ENCODE measurements around the gene TANC1.

The TANC1 gene

DNA sequence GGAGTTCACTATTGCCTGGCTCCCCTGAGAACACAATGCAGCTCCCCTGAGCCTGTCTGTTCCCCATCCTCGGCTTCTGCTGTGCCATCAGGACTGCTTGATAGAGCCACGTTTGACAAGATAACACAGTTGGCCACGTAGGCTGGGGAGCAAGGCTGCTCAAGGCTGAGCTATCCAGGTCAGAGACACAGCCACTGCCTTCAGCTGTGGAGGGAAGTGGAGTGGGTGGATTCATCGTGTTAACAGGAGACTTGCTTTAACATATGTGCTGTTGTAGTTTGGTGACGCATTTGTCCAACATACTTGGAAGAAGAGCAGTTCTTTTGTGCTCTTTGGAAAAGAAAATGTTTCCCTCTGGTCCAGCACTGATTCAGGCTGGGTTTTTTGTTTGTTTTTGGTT, 249.2 kb downstream of the TANC1 start:
- Mint-ChIP-seq H3K4me1 (no peaks in the 10 kb centered on the region), H3K9me3 (no peaks in the 10 kb centered on the region), H3K4me3 (no peak overlapping the region), H3K27me3 (ENCODE audit: low read depth, poor library complexity) (no peaks in the 10 kb centered on the region), H3K36me3 (ENCODE audit: low read depth) (peaks cover 93% of the 10 kb centered on the region), H3K27ac (no peak overlapping the region)
- DNase-seq: no peak
- TF ChIP-seq, protein P1, sequence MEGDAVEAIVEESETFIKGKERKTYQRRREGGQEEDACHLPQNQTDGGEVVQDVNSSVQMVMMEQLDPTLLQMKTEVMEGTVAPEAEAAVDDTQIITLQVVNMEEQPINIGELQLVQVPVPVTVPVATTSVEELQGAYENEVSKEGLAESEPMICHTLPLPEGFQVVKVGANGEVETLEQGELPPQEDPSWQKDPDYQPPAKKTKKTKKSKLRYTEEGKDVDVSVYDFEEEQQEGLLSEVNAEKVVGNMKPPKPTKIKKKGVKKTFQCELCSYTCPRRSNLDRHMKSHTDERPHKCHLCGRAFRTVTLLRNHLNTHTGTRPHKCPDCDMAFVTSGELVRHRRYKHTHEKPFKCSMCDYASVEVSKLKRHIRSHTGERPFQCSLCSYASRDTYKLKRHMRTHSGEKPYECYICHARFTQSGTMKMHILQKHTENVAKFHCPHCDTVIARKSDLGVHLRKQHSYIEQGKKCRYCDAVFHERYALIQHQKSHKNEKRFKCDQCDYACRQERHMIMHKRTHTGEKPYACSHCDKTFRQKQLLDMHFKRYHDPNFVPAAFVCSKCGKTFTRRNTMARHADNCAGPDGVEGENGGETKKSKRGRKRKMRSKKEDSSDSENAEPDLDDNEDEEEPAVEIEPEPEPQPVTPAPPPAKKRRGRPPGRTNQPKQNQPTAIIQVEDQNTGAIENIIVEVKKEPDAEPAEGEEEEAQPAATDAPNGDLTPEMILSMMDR (IDR thresholded peaks at IDR 0.05): no peak

DNA sequence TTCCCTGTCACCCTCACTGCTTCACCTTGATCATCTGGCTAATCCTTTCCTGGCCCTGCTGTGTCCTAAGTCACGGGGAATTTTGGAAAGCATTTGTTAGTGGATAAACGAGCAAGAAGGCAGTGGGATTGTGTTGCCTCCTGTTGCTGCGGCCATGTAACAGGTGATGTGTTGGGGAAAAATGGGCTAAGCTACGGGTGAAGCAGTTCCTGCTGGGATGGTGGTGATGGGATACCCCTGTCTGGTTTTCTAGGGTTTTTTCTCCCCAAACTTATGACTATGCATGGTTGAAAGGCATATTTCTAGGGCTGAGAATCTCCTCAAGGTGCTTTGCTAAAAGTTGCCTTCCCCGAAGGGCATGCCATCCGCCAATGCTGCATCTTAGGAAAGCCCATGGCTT, 249.9 kb downstream of the TANC1 start:
- Mint-ChIP-seq H3K9me3 (no peaks in the 10 kb centered on the region), H3K27ac (no peak overlapping the region), H3K36me3 (ENCODE audit: low read depth) (peaks cover 90% of the 10 kb centered on the region), H3K4me3 (no peak overlapping the region), H3K4me1 (no peaks in the 10 kb centered on the region), H3K27me3 (ENCODE audit: low read depth, poor library complexity) (no peaks in the 10 kb centered on the region)
- TF ChIP-seq, protein P1 (IDR thresholded peaks at IDR 0.05): no peak
- DNase-seq: no peak

DNA sequence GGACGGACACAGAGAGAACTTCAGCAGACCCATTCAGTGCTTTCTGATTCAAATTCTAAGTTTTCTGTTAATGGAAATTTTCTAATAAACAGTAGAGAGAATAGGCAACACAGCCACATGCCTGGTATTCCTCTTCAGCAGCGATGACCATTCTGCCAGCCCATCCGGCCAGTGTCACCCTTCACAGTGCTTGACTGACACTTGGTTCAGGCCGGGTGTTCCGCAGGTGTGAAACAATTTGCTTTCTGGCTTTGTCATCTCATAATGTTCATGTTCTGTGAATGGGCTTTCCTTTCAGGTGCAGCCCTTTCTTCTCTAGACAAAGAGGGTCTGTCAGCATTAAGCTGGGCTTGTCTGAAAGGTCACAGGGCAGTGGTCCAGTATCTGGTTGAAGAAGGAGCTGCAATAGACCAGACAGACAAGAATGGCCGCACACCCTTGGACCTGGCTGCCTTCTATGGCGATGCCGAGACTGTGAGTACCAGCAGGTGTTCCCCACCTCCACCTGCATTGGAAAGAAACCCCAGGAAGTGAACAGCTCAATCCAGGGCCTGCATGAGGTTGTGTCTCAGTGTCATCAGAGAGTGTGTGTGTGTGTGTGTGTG, 251.1 kb downstream of the TANC1 start:
- Mint-ChIP-seq H3K36me3 (ENCODE audit: low read depth) (peaks cover 91% of the 10 kb centered on the region), H3K27me3 (ENCODE audit: low read depth, poor library complexity) (peaks cover 3% of the 10 kb centered on the region), H3K4me1 (peaks cover 4% of the 10 kb centered on the region), H3K9me3 (no peaks in the 10 kb centered on the region), H3K4me3 (no peak overlapping the region), H3K27ac (no peak overlapping the region)
- TF ChIP-seq, protein P1 (IDR thresholded peaks at IDR 0.05): no peak
- no peak for DNase-seq

DNA sequence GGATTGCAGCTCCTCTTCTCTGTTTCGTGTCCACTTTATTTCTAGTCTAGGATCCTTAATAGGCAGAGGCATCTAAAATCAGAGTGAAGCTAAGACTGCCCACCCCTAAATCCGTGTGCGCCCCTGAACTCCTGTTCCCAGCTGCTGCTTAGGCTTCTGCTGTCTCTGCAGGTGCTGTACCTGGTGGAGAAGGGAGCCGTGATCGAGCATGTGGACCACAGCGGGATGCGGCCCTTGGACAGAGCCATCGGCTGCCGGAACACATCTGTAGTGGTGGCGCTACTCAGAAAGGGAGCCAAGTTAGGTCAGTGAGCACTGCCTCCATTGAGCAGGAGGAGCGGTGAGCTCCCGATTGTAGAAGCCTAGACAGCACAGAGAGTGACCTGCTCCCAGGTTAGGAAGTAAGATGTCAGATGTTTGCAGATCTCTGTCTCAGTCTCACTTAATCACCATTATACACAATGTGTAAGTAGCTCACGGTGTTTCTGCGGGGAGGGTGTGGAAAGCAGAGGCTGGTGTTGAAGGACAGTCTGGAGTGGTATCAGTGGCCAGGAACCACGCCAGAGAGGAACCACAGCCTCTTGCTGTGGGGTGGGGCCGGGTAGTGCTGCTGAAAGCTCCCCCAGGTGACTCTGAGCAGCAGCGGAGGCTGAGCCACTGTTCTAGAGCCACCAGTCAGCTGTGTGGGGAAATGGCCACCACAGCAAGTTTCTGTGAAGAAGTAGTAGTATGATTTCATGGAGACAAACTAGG, 255.8 kb downstream of the TANC1 start:
- Mint-ChIP-seq H3K4me1 (peaks cover 14% of the 10 kb centered on the region), H3K9me3 (no peaks in the 10 kb centered on the region), H3K4me3 (no peak overlapping the region), H3K36me3 (ENCODE audit: low read depth) (peaks cover 74% of the 10 kb centered on the region), H3K27me3 (ENCODE audit: low read depth, poor library complexity) (peaks cover 3% of the 10 kb centered on the region), H3K27ac (peak overlapping the region; percentile 92)
- TF ChIP-seq, protein P1 (IDR thresholded peaks at IDR 0.05): no peak
- no peak for DNase-seq

DNA sequence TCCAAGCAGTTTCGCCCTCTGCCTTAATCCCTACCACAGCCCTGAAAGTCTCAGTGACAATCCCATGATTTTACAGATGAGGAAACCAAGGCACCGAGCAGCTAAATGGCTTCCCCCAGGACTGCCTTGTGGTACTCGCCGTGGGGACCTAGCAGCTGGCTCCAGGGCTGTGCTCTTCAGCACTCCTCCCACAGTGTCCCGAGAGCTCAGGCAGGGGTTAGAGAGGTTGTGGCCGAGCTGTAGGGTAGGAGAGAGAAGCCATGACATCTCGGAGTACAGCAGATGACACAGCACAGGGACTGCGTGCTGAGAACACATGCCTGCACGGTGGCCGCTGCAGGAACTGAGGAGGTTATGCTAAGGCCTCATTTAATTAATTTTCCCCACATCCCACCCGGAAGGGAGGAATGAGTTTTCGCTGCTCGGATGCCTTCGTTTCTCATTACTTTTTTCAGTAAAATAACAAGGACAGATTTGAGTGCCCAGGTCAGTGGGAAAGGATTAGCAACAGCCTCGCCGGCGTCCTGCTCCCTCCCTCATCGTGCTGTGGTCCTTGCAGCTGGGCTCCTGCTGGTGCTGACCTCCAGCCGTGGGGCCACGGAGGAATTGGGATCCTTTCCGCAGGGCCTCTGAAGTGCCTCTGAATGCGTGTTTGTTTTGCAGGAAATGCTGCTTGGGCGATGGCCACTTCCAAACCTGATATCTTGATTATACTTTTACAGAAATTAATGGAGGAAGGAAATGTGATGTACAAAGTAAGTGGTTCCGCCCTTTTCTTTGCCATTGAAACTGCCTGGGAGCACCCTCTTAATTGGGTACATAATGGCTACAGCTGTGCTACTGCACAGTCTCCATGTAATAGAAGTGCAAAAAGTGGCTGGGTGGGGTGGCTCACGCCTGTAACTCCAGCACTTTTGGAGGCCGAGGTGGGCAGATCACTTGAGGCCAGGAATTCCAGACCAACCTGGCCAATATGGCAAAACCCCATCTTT, 256.9 kb downstream of the TANC1 start:
- Mint-ChIP-seq H3K4me1 (peaks cover 14% of the 10 kb centered on the region), H3K27me3 (ENCODE audit: low read depth, poor library complexity) (peaks cover 3% of the 10 kb centered on the region), H3K9me3 (no peaks in the 10 kb centered on the region), H3K4me3 (no peak overlapping the region), H3K27ac (peak overlapping the region; percentile 92), H3K36me3 (ENCODE audit: low read depth) (peaks cover 76% of the 10 kb centered on the region)
- no peak for DNase-seq
- TF ChIP-seq, protein P1 (IDR thresholded peaks at IDR 0.05): no peak
